ENCODE measurements around the gene TIPIN.
"Not testable (repeated sequence)": the region's sequence is repeated elsewhere in the genome, so short reads cannot be mapped to it uniquely, and the experiment has no call there.

TIPIN gene

GRCh38 chr15:66386204-66387123 lies 30.0 kb upstream of the TIPIN start, which contains the start of gene MAP2K1:
Gene MAP2K1 (plus strand): TSS chr15:66386912. CDS start chr15:66387348, 436 bp downstream.
- DNase-seq (ENCODE audit: low spot score), result peak; percentile 93
- FAIRE-seq, result no peak

- DNase-seq (ENCODE audit: low spot score); FAIRE-seq: not testable (repeated sequence)
Observed at GRCh38 chr15:66381376-66381775, 24.9 kb upstream of the TIPIN start.

DNA sequence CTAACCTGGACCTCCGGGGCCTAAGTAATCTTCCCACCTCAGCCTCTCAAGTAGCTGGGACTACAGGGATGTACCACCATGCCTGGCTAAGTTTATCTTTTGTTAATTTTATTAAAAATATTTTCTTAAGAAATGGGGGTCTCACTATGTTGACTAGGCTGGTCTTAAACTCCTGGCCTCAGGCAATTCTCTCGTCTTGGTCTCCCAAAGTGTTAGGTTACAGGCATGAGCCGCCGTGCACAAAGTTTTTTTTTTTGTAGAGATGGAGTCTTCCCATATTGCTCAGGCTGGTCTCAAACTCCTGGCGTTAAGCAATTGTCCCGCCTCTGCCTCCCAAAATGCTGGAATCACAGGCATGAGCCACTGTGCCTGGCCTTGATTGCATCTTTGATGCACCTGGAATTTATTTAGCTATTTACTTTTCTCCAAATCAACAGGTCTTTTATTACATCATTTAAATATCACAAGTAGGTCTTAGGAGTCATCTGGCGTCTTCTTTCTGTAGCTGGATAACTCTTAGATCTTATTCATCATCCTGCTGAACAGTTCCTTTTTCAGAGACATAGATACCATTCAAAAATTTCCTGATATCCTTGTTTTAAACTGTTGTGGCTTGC lies 22.4 kb upstream of the TIPIN start:
- no peak for FAIRE-seq
- DNase-seq (ENCODE audit: low spot score), result no peak

DNA sequence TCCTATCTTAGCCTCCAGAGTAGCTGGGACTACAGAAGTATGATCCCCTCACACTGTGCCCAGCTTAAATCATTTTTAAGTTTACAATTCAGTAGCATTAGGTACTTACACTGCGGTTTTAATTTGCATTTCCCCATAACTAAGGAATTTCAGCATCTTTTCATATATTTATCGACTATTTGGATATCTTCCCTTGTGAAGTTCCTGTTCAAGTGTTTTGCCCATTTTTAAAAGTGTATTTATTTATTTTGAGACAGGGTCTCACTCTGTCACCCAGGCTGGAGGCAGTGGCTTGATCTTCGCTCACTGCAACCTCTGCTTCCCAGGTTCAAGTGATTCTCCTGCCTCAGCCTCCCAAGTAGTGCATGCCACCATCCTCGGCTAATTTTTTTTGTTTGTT lies 17.7 kb upstream of the TIPIN start:
- FAIRE-seq, result no peak
- DNase-seq (ENCODE audit: low spot score), result no peak

DNA sequence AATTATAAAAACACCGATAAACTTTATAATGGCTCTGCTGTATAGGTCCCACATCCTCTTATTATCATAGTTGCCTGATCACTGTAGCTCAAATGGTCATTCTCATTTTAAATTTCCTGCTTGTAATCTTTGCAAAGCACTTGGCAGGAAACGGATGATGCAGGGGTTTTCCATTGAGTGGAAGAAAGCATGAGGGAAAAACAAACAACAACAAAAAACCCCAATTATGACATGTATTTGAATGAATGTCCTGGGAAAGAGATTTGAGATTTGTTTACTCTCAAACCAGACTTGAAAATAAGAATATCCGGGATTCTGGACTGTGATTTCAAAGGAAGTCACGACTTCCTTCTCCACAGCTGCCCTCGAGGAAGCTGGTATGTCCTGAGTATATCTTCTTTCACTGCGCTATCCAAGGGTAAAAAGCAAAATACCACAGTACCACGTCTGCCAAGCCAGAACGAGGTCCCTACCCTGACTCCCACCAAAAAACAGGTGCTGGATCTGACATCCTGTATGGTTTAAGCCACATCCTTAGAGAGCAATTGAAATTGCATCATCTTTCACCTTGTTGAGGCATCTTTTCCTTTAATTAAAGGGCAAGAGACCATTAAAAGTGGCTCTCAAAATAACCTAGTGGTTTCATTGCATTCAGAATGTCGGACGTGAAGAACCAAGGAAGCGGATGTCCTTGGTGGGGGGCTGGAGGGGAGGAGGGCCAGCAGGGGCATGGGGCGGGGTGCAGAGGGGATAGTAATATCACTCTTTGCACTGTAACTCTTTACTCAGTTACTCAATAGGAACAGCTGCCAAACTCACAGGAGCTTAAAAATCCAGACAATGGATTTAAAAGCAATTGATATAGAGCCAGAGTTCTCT lies 13.5 kb upstream of the TIPIN start:
- no peak for FAIRE-seq
- DNase-seq (ENCODE audit: low spot score), result no peak

DNA sequence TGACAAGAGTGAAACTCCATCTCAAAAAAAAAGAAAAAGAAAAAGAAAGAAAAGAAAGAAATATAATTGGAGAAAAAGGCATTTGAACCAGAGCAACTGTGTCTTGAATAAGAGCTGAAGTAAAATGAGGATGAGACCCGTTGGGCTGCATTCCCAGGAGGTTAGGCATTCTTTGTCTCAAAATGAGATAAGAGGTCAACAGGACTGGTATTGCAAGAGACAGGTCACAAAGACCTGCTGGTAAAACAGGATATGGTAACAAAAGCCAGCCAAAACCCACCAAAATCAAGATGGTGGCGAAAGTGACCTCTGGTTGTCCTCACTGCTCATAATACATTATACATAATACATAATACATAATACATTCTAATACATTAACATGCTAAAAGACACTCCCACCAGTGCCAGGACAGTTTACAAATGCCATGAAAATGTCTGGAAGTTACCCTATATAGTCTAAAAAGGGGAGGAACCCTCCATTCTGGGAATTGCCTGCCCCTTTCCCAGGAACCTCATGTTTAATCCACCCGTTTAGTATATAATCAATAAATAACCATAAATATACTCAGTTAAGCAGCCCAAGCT lies 8.6 kb upstream of the TIPIN start:
- DNase-seq (ENCODE audit: low spot score), result no peak
- no peak for FAIRE-seq

- no peak for FAIRE-seq
- DNase-seq (ENCODE audit: low spot score), result no peak
Observed at GRCh38 chr15:66362776-66363175, 6.3 kb upstream of the TIPIN start.

GRCh38 chr15:66361745-66362460 lies 5.4 kb upstream of the TIPIN start:
- not testable (repeated sequence) for DNase-seq (ENCODE audit: low spot score); FAIRE-seq

DNA sequence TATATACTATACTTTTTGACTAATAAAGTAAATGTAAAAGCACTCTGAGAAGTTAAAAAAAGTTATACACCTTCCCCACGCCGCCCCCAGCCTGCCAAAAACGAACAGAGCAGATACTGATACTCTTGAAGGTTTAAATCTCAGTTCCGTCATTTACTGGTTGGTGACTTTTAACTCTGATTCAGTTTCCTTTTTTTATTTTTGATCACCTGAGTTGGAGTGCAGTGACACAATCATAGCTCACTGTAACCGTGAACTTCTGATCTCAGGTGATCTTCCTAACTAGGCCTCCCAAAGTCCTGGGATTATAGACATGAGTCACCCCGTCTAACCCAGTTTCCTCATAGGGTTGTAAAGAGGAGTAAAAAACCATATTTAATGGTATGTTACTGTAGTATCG lies 3.3 kb upstream of the TIPIN start:
- FAIRE-seq, result no peak

DNA sequence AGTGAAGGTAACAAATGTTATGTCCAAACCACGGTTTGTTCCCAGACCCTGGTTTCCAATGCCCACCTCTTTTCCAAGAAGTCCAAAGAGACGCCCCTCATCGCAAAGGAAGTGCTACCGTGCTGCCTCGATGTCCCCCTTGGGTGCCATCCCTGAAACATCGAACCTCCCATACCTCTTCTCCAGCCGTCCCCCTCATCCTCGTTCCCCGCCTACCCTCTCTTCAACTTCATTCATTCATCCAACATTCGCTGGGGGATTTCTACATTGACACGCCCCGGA lies 467 bp downstream of the TIPIN start:
- no peak for FAIRE-seq

More for the DNA sequence above, 3.3 kb upstream of the TIPIN start:
- DNase-seq (ENCODE audit: low spot score), result no peak

GRCh38 chr15:66348530-66348929 lies 8.0 kb downstream of the TIPIN start:
- not testable (repeated sequence) for DNase-seq (ENCODE audit: low spot score); FAIRE-seq

More for the DNA sequence above, 467 bp downstream of the TIPIN start:
- no peak for DNase-seq (ENCODE audit: low spot score)

- FAIRE-seq, result no peak
Observed at GRCh38 chr15:66328771-66329170, 27.7 kb downstream of the TIPIN start.

DNA sequence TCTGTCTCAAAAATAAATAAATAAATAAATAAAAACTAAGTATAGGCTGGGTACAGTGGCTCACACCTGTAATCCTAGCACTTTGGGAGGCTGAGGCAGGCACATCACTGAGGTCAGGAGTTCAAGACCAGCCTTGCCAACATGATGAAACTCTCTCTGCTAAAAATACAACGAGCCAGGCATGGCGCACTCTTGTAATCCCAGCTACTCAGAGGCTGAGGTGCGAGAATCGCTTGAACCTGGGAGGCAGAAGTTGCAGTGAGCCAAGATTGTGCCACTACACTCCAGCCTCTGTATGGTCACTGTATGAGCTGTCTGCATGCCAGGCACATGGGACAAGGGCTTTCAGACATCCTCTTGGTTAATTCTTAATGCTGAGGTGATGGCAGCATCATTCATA lies 28.7 kb downstream of the TIPIN start:
- no peak for DNase-seq (ENCODE audit: low spot score)
- no peak for FAIRE-seq

More at GRCh38 chr15:66328771-66329170, 27.7 kb downstream of the TIPIN start:
- DNase-seq (ENCODE audit: low spot score), result no peak

DNA sequence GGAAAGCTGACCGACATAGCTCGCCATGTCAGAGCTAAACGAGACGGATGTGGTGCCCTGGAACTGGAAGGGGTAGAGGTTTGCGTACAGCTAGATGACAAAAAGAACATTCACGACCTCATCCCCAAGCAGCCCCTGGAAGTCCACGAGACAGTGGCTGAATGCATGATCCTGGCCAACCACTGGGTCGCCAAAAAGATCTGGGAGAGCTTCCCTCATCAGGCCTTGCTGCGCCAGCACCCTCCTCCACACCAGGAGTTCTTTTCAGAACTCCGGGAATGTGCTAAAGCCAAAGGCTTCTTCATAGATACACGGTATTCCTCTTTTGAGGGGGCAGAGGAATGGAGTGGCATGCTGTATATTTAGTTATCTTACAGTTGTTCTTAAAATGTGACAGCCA lies 30.4 kb downstream of the TIPIN start:
- no peak for DNase-seq (ENCODE audit: low spot score)
- FAIRE-seq, result no peak

DNA sequence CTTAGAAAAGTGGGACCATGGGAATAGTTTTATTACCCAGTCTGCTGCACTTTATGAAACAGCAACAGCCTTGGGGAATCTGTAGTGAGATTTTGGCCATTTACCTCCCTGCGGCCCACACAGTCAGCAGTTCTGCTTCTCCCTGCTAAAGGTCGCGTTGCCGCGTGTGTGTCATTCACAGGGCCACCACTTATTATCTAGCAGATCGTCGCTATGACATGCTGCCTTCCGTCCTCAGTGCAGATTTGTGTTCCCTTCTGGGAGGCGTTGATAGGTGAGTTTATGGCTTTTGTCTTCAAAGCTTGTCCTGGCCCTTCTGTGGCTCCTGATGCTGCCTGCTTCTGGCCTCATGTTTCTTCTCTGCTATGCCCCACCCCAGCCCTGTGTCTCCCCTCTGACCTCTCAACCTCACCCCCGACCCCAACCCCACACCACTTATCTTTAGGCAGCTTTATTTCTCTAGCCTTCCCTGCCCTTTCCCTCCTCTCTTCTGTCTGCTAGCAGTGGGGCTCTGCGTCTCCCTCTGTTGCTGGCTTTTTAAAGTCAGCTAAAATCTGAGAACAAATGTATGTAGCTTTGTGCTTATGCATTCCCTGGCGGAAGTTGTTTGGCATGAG lies 33.1 kb downstream of the TIPIN start:
- FAIRE-seq (no peak), DNase-seq (ENCODE audit: low spot score) (no peak)

DNA sequence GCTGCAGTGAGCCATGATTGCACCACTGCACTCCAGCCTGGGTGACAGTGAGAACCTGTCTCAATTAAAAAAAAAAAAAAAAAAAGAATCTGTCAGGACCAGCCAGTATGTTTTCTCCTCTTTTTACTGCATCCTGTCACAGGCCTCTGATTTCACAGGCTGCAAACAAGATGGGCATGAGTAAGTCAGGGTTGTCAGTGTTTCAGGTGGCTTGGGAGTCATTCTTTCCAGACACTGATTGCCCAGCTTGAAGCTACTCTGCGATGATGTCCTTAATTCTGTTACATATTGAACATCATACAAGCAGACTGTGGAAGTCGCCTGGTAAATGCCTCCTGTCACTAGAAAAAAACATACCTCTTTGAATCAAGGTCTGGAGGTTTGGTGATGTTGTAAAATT lies 44.3 kb downstream of the TIPIN start:
- no peak for DNase-seq (ENCODE audit: low spot score)
- FAIRE-seq, result no peak

DNA sequence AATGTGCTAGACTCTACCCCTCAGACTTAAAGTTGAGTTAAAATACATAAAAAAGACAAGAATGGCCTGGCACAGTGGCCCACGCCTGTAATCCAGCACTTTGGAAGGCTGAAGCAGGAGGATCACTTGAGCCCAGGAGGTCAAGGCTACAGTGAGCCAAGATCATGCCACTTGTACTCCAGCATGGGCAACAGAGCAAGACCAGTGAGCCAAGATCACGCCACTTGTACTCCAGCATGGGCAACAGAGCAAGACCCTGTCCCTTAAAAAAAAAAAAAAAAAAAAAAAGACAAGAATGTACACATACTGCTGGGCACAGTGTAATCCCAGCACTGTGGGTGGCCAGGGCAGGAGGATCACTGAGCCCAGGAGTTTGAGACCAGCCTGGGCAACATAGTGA lies 45.7 kb downstream of the TIPIN start:
- FAIRE-seq (no peak), DNase-seq (ENCODE audit: low spot score) (no peak)

GRCh38 chr15:66309828-66310227 lies 46.7 kb downstream of the TIPIN start:
- FAIRE-seq (no peak), DNase-seq (ENCODE audit: low spot score) (no peak)

- DNase-seq (ENCODE audit: low spot score), result no peak
- no peak for FAIRE-seq
Observed at GRCh38 chr15:66308531-66308930, 48.0 kb downstream of the TIPIN start.

GRCh38 chr15:66306381-66306780 lies 50.1 kb downstream of the TIPIN start:
- no peak for FAIRE-seq
- no peak for DNase-seq (ENCODE audit: low spot score)
